HG02571 (cell line): Measurements from ENCODE around the gene POU2AF2.

Experiments used
- ATAC-seq: cut with Tn5 transposase; IDR thresholded peaks from one replicate; pipeline ENCODE4 v1.9.1; 2021; ENCODE audit warnings: mild to moderate bottlenecking, moderate library complexity; ENCODE audit not compliant: unreplicated experiment

Gene POU2AF2

DNA sequence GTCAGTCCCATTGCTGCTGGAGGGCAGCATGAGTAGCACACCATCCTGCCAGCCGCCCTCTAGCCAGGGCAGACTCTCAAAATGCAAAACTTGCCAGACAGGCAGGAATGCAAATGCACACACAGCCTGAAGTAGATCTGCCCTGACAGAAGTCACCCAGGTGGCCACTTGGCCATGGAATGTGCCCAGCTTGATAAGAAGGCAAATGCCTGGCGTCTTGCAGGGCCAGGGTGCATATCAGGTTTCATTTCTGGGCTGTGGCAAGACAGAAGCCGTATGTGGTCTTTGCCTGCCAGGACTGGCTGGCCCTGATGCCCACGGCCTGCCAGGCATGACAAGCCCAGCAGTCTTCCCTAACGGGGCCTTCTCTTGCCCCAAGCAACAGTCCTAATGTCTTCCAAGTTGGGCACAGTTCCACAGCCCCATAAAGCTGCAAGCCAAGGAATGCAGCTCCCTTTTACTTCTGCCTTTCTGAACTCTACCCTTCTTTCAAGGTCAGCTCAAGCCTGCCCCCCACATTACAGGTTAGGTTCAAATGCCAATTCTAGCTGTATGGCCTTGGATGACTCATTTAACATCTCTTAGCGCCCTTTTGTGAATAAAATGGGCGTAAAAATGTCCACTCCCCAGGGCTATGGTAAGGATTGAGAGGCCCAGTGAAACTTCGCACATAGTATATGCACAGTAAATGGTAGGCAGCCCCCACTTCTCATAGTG lies 82.5 kb downstream of the POU2AF2 start:
- ATAC-seq: no peak

DNA sequence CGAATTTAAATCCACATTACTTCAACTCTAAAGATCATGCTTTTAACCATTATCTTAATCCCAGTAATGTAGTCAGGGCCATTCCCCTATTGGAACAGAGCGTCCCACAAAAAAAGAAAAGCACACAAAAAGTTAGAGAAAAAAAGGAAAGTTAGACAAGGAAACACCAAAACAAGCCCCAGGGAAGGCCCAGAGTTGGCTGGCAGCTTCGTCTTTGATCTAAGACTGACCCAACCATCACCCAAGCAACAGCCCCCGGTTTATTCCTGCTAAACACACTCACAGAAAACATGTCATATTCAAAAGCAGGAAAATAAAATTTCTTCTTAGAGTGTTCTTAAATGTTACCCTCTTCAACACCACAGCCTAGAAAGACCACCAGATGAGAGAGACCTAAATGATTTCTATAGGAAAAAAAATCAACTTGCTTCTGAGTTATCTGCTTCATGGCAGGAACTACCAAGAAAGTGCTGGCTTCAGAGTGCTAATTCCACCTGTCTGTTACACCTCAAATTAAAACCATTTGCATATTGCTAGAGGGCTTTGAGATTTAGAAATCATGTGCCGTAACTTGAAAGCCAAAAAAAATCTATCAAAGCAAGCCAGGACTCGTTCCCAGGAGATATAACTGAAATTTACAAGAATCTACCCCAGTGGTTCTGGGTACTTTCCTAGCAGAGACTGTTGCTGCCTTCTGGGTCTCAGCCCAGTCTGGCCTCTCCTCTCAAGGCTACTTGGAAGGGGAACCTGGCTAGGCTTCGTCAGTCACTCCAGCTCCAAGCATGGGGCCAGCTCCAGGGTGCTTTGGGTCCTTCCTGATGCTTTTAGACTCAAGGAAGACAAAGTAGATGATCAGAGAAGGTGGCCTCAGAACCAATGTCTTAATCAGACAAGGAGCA lies 84.0 kb downstream of the POU2AF2 start:
- ATAC-seq: no peak

DNA sequence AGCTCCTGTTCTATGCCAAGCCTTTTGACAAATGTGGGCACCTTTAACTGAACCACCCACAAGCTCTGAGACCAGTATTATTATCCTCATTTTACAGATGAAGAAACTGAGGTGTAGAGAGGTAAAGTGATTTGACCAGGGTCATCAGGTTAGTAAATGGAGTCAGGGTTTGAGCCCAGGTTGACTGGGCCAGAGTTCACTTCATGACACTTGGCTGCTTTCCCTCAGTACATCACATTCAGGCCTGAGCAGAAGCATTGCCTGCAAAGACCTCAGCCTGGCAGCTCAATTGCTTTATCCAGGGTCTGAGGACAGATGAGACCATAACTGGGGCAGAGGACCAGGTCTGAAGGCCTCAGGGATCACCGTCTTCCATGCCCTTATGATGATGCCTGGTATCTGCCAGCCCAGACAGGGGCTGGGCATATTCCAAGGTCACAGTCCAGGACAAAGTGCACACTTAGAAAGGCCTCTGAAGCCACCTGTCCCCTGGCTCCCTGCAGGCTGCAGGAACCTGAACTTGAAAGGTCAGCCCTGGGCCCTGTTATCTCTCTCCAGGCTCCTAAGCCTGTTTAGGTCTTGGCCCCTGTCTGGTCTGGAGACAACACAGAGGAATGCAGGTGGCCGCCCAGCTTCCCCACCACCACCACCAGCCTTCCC lies 84.8 kb downstream of the POU2AF2 start:
- ATAC-seq: no peak

DNA sequence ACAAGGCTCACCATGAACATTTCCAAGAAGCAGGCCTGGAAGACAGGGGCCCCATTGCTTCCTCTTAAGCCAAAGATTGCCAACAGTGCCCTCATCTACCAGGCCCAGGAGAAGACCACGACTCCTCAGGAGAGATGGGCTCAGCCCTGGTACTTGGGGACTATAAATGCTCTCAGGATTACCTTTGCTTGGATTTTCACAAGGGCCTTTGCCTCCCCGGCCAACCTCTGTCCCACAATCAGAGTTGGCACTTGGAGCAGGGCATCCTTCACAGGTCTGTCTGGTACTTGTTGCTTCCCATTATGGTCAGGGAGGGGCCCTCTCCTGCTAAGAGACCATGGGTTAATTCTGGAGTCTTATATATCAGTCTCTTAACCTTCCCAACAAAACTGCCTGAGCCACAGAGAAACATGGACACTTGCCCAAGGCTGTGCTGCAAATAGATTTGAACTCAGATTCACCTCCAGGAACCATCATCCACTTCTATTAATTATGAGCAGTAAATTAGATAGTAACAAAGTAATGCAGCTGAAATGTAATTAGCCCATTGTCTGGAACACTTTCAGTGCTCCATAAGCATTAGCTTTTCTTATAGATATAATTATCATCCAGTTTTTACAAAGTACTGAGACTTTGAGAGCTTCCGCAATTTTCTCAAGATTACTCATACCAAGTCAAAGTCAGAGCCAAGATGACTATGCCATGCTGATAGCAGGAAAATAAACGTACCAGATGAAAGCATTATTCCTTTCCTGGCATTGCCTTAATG lies 86.4 kb downstream of the POU2AF2 start:
- ATAC-seq: no peak

DNA sequence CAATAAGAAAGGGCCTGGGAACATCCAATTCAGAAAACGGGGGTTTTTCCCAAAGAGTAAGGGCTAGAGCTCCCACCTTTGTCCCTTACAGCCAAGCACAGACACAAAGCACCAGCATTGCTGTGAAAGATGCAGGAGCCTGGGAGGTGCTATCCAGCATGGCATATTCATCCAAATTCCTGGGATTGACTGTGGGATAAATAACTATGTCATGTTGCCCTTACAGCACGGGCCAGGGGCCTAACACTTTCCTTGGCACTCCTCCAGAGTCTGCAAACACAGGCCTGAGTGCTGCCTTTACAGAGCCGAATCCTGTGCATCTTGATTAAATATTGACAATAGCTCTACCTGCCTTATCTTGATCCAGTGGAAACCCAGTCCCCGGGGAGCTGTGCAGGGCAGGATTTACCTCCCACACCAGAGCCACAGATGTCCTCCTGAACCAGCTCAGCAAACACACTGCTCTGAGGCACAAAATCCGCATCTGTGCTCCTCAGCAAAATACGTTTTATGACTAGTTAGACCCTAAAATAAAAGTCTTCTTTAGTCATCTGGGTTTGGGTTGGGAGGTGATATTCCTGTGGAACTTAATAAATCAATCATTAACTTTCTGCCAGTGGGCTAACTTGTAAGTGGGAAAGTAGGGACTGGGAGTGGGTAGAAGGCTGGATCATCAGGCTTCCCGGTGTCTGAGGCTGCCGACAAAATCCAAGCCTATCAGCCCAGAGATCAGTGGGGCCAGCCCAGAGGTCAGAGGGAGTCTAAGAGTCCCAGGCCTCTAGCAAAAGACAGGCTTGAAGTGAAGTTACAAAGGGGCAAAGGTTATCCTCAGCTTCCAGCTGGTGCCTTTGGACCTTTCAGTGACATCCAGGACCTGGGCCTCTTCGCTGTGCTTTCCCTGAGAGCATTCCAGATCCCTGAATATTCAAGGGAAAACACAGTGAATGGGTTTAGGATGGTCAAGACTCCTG lies 89.3 kb downstream of the POU2AF2 start:
- no peak for ATAC-seq

DNA sequence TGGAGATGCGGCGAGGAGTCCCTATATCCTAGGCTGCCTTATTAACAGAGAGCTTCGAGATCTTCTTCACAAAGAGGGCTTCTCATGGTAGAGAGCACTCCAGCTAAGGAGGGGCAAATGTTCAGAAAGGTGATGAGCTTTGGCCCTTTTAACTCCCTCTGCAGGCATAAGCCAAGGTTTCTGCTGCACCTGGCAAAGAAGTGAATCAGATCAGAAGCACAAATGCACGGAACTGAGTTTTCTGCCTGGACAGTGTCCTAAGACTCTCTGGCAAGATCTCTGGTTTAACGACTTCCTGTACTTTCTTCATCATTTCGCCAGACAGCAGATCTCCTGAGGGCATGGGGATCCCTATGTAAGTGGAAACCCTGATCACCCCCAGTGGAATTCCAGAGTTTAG lies 90.0 kb downstream of the POU2AF2 start:
- ATAC-seq: no peak
